ENCODE results near the gene LILRA2.
"Not testable (repeated sequence)": the region's sequence is repeated elsewhere in the genome, so short reads cannot be mapped to it uniquely, and the experiment has no call there.

GRCh38 chr19:54593445-54593844, 19.9 kb downstream of the LILRA2 start, which contains the start of gene LILRA1:
- not testable (repeated sequence) for TF ChIP-seq CTCF (IDR thresholded peaks at IDR 0.05; ENCODE audit: control extremely low read depth in 1 of 3, insufficient read depth in 1 of 3, low read depth in 1 of 3, low read length in 3 of 3); POLR2A (IDR thresholded peaks at IDR 0.05; ENCODE audit: control extremely low read depth in 1 of 2, low read depth in 2 of 2, low read length in 2 of 2); RAD21 (IDR thresholded peaks at IDR 0.05 in 1 of 2, conservative IDR thresholded peaks at IDR 0.05 in 1 of 2; ENCODE audit: low read depth in 2 of 2, low read length in 2 of 2); EP300 (IDR thresholded peaks at IDR 0.05; ENCODE audit: borderline replicate concordance in 1 of 2, low read depth in 2 of 2, low read length in 2 of 2)

All from H1 (cell line).